ENCODE data around the gene GBX2.

The GBX2 gene

GRCh38 chr2:236184701-236185100 lies 16.5 kb upstream of the GBX2 start:
- Histone ChIP-seq H3K4me3 (ENCODE audit: low read length in 2 of 2) (no peak overlapping the region), H3K4me1 (ENCODE audit: control insufficient read depth, insufficient read depth, low read length) (peaks cover 2% of the 10 kb centered on the region), H3K9me3 (ENCODE audit: control insufficient read depth in 2 of 2, low read length in 2 of 2) (no peaks in the 10 kb centered on the region), H3K36me3 (ENCODE audit: control insufficient read depth in 2 of 2, insufficient read depth in 2 of 2, low read length in 2 of 2) (no peaks in the 10 kb centered on the region), H3K27ac (ENCODE audit: low read length) (no peak overlapping the region), H3K9ac (ENCODE audit: low read length in 2 of 2) (no peak overlapping the region), H3K27me3 (ENCODE audit: control insufficient read depth in 1 of 2, insufficient read depth in 2 of 2, low read length in 2 of 2) (peaks cover 15 to 22% of the 10 kb centered on the region in 2 donors)

DNA sequence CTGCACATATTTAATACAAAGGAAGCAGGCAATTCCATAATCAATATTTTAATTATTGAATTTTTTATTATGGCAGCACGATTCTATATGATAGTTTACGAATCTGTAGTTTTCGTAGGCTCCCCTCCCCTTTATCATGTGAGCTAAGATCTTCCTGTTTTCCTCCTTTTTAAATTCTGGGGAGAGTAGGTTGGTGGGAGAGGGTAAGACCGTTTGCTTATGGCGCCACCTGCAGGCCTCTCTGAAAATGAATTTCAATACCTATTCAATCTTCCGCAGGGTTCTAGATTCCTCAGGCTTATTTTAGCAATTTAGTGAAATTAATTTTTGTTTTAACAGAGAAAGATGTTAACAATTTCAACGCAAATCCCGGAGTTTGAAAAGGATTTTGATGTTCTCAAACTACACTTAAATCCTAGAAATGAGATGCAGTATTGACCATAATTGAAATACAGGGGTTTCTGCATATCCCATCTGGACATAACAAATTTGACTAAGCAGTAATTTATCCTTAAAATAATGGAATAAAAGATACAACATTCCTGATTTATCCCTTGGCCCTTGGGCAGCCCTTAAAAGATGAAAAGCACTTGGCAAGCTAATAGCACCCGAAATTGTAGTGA lies 12.8 kb upstream of the GBX2 start:
- peaks cover 40 to 58% of the 10 kb centered on the region in 2 donors for H3K27me3 ChIP-seq (ENCODE audit: control insufficient read depth in 1 of 2, insufficient read depth in 2 of 2, low read length in 2 of 2)
- no peaks in the 10 kb centered on the region for H3K9me3 ChIP-seq (ENCODE audit: control insufficient read depth in 2 of 2, low read length in 2 of 2)
- H3K4me1 ChIP-seq (ENCODE audit: control insufficient read depth, insufficient read depth, low read length) = peaks cover 17% of the 10 kb centered on the region
- H3K4me3 ChIP-seq (ENCODE audit: low read length in 2 of 2) = no peak overlapping the region
- H3K9ac ChIP-seq (ENCODE audit: low read length in 2 of 2) = no peak overlapping the region
- no peak overlapping the region for H3K27ac ChIP-seq (ENCODE audit: low read length)
- H3K36me3 ChIP-seq (ENCODE audit: control insufficient read depth in 2 of 2, insufficient read depth in 2 of 2, low read length in 2 of 2) = no peaks in the 10 kb centered on the region

- Histone ChIP-seq H3K36me3 (ENCODE audit: control insufficient read depth in 2 of 2, insufficient read depth in 2 of 2, low read length in 2 of 2) (no peaks in the 10 kb centered on the region), H3K4me1 (ENCODE audit: control insufficient read depth, insufficient read depth, low read length) (peaks cover 17% of the 10 kb centered on the region), H3K4me3 (ENCODE audit: low read length in 2 of 2) (no peak overlapping the region), H3K9ac (ENCODE audit: low read length in 2 of 2) (no peak overlapping the region), H3K9me3 (ENCODE audit: control insufficient read depth in 2 of 2, low read length in 2 of 2) (no peaks in the 10 kb centered on the region), H3K27ac (ENCODE audit: low read length) (no peak overlapping the region), H3K27me3 (ENCODE audit: control insufficient read depth in 1 of 2, insufficient read depth in 2 of 2, low read length in 2 of 2) (peaks cover 47 to 64% of the 10 kb centered on the region in 2 donors)
Observed at GRCh38 chr2:236180076-236180816, 12.1 kb upstream of the GBX2 start.

- peaks cover 17% of the 10 kb centered on the region for H3K4me1 ChIP-seq (ENCODE audit: control insufficient read depth, insufficient read depth, low read length)
- no peak overlapping the region for H3K27ac ChIP-seq (ENCODE audit: low read length)
- H3K27me3 ChIP-seq (ENCODE audit: control insufficient read depth in 1 of 2, insufficient read depth in 2 of 2, low read length in 2 of 2) = peaks cover 53 to 72% of the 10 kb centered on the region in 2 donors
- H3K4me3 ChIP-seq (ENCODE audit: low read length in 2 of 2) = no peak overlapping the region
- H3K36me3 ChIP-seq (ENCODE audit: control insufficient read depth in 2 of 2, insufficient read depth in 2 of 2, low read length in 2 of 2) = no peaks in the 10 kb centered on the region
- H3K9ac ChIP-seq (ENCODE audit: low read length in 2 of 2) = no peak overlapping the region
- no peaks in the 10 kb centered on the region for H3K9me3 ChIP-seq (ENCODE audit: control insufficient read depth in 2 of 2, low read length in 2 of 2)
Observed at GRCh38 chr2:236179236-236180075, 11.3 kb upstream of the GBX2 start.

- Histone ChIP-seq H3K4me3 (ENCODE audit: low read length in 2 of 2) (peak overlapping the region in 1 of 2 donors; percentile 65), H3K27me3 (ENCODE audit: control insufficient read depth in 1 of 2, insufficient read depth in 2 of 2, low read length in 2 of 2) (peaks cover 59 to 78% of the 10 kb centered on the region in 2 donors), H3K36me3 (ENCODE audit: control insufficient read depth in 2 of 2, insufficient read depth in 2 of 2, low read length in 2 of 2) (no peaks in the 10 kb centered on the region), H3K27ac (ENCODE audit: low read length) (no peak overlapping the region), H3K4me1 (ENCODE audit: control insufficient read depth, insufficient read depth, low read length) (peaks cover 17% of the 10 kb centered on the region), H3K9me3 (ENCODE audit: control insufficient read depth in 2 of 2, low read length in 2 of 2) (no peaks in the 10 kb centered on the region), H3K9ac (ENCODE audit: low read length in 2 of 2) (no peak overlapping the region)
Observed at GRCh38 chr2:236178890-236179235, 10.7 kb upstream of the GBX2 start.

GRCh38 chr2:236177967-236178889 lies 10.0 kb upstream of the GBX2 start:
- Histone ChIP-seq H3K36me3 (ENCODE audit: control insufficient read depth in 2 of 2, insufficient read depth in 2 of 2, low read length in 2 of 2) (no peaks in the 10 kb centered on the region), H3K27me3 (ENCODE audit: control insufficient read depth in 1 of 2, insufficient read depth in 2 of 2, low read length in 2 of 2) (peaks cover 65 to 85% of the 10 kb centered on the region in 2 donors), H3K4me1 (ENCODE audit: control insufficient read depth, insufficient read depth, low read length) (peaks cover 17% of the 10 kb centered on the region), H3K9ac (ENCODE audit: low read length in 2 of 2) (no peak overlapping the region), H3K4me3 (ENCODE audit: low read length in 2 of 2) (peak overlapping the region; percentile 48 to 65), H3K27ac (ENCODE audit: low read length) (no peak overlapping the region), H3K9me3 (ENCODE audit: control insufficient read depth in 2 of 2, low read length in 2 of 2) (no peaks in the 10 kb centered on the region)

GRCh38 chr2:236177604-236177966 lies 9.4 kb upstream of the GBX2 start:
- Histone ChIP-seq H3K9ac (ENCODE audit: low read length in 2 of 2) (no peak overlapping the region), H3K27ac (ENCODE audit: low read length) (no peak overlapping the region), H3K36me3 (ENCODE audit: control insufficient read depth in 2 of 2, insufficient read depth in 2 of 2, low read length in 2 of 2) (no peaks in the 10 kb centered on the region), H3K27me3 (ENCODE audit: control insufficient read depth in 1 of 2, insufficient read depth in 2 of 2, low read length in 2 of 2) (peaks cover 66 to 91% of the 10 kb centered on the region in 2 donors), H3K4me3 (ENCODE audit: low read length in 2 of 2) (no peak overlapping the region), H3K9me3 (ENCODE audit: control insufficient read depth in 2 of 2, low read length in 2 of 2) (no peaks in the 10 kb centered on the region), H3K4me1 (ENCODE audit: control insufficient read depth, insufficient read depth, low read length) (peaks cover 17% of the 10 kb centered on the region)

DNA sequence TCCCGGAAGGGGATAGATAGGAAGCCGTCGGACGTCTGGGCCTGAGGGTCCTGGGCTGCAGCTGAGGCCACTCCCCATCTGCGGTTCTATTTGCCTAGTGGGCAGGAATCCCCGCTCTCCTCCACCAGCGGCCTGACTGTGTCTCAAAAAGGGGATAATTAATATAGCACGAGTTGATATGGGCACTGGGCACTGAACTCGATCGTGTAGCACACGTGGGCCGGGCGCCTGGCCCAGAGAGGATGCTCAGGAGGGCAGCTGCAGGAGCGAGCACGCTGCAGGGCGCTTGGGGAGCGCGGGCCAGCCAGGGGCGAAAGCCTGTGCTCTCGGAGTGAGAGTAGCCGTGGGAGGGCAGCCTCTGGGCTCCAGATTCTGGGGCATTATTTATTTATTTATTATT lies 8.8 kb upstream of the GBX2 start:
- Histone ChIP-seq H3K27me3 (ENCODE audit: control insufficient read depth in 1 of 2, insufficient read depth in 2 of 2, low read length in 2 of 2) (peaks cover 68 to 94% of the 10 kb centered on the region in 2 donors), H3K27ac (ENCODE audit: low read length) (no peak overlapping the region), H3K9ac (ENCODE audit: low read length in 2 of 2) (no peak overlapping the region), H3K4me3 (ENCODE audit: low read length in 2 of 2) (no peak overlapping the region), H3K9me3 (ENCODE audit: control insufficient read depth in 2 of 2, low read length in 2 of 2) (no peaks in the 10 kb centered on the region), H3K36me3 (ENCODE audit: control insufficient read depth in 2 of 2, insufficient read depth in 2 of 2, low read length in 2 of 2) (no peaks in the 10 kb centered on the region), H3K4me1 (ENCODE audit: control insufficient read depth, insufficient read depth, low read length) (peaks cover 17% of the 10 kb centered on the region)

- H3K4me3 ChIP-seq (ENCODE audit: low read length in 2 of 2) = no peak overlapping the region
- peaks cover 17% of the 10 kb centered on the region for H3K4me1 ChIP-seq (ENCODE audit: control insufficient read depth, insufficient read depth, low read length)
- no peak overlapping the region for H3K9ac ChIP-seq (ENCODE audit: low read length in 2 of 2)
- no peaks in the 10 kb centered on the region for H3K36me3 ChIP-seq (ENCODE audit: control insufficient read depth in 2 of 2, insufficient read depth in 2 of 2, low read length in 2 of 2)
- no peak overlapping the region for H3K27ac ChIP-seq (ENCODE audit: low read length)
- H3K27me3 ChIP-seq (ENCODE audit: control insufficient read depth in 1 of 2, insufficient read depth in 2 of 2, low read length in 2 of 2) = peaks cover 70 to 96% of the 10 kb centered on the region in 2 donors
- no peaks in the 10 kb centered on the region for H3K9me3 ChIP-seq (ENCODE audit: control insufficient read depth in 2 of 2, low read length in 2 of 2)
Observed at GRCh38 chr2:236176417-236176816, 8.2 kb upstream of the GBX2 start.

- Histone ChIP-seq H3K4me1 (ENCODE audit: control insufficient read depth, insufficient read depth, low read length) (peaks cover 17% of the 10 kb centered on the region), H3K27ac (ENCODE audit: low read length) (no peak overlapping the region), H3K9me3 (ENCODE audit: control insufficient read depth in 2 of 2, low read length in 2 of 2) (no peaks in the 10 kb centered on the region), H3K4me3 (ENCODE audit: low read length in 2 of 2) (no peak overlapping the region), H3K27me3 (ENCODE audit: control insufficient read depth in 1 of 2, insufficient read depth in 2 of 2, low read length in 2 of 2) (peaks cover 76 to 97% of the 10 kb centered on the region in 2 donors), H3K9ac (ENCODE audit: low read length in 2 of 2) (no peak overlapping the region), H3K36me3 (ENCODE audit: control insufficient read depth in 2 of 2, insufficient read depth in 2 of 2, low read length in 2 of 2) (no peaks in the 10 kb centered on the region)
Observed at GRCh38 chr2:236175548-236176150, 7.5 kb upstream of the GBX2 start.

Data from stomach smooth muscle (tissue), 2 donors.